Spleen (tissue), 11 donors: ENCODE data around the gene EXT2. TPM values are rescaled to one million over a fixed set of nuclear protein-coding genes. Genes with fewer than 3 reads are reported as not detected.

ENCODE experiments used
- DNase-seq: peaks from one replicate; pipeline ENCODE4 v3.0.0-alpha.2; 2020
- H3K27ac ChIP-seq, 8 donors: fragments of 200-600 bp; sonication (generic) in 7 of 8; 1 replicate in 4 of 8; 2 replicates in 4 of 8; pipeline versions ENCODE4 v1.5.0 to v1.8.0; 2016 to 2021; ENCODE audit warnings: inconsistent platforms in 4 of 8, mild to moderate bottlenecking in 4 of 8, moderate library complexity in 1 of 8
- H3K27me3 ChIP-seq, 7 donors: fragments of 200-600 bp; sonication (generic) in 6 of 7; replicated peaks in 1 of 7; 1 replicate in 4 of 7; 2 replicates in 3 of 7; pipeline versions ENCODE4 v1.5.0 to v1.8.0; 2016 to 2021; ENCODE audit warnings: inconsistent platforms in 3 of 7, mild to moderate bottlenecking in 1 of 7
- H3K36me3 ChIP-seq, 6 donors: fragments of 200-600 bp; sonication (generic) in 5 of 6; 1 replicate in 4 of 6; 2 replicates in 2 of 6; pipeline versions ENCODE4 v1.5.0 to v1.8.0; 2016 to 2021; ENCODE audit warnings: inconsistent platforms in 2 of 6
- H3K4me1 ChIP-seq, 6 donors: fragments of 200-600 bp; sonication (generic) in 5 of 6; 1 replicate in 3 of 6; 2 replicates in 3 of 6; pipeline versions ENCODE4 v1.5.0 to v1.8.0; 2016 to 2021; ENCODE audit warnings: inconsistent platforms in 3 of 6
- H3K4me3 ChIP-seq, 8 donors: fragments of 200-600 bp; sonication (generic) in 7 of 8; 1 replicate in 4 of 8; 2 replicates in 4 of 8; pipeline versions ENCODE4 v1.5.0 to v1.8.0; 2016 to 2021; ENCODE audit warnings: inconsistent platforms in 4 of 8, mild to moderate bottlenecking in 4 of 8, moderate library complexity in 2 of 8
- H3K9me3 ChIP-seq, 8 donors: fragments of 200-600 bp; sonication (generic) in 7 of 8; 1 replicate in 4 of 8; 2 replicates in 4 of 8; pipeline versions ENCODE4 v1.5.0 to v1.8.0; 2016 to 2021; ENCODE audit warnings: inconsistent platforms in 4 of 8
- POLR2A ChIP-seq, 3 donors: fragments of 450-650 bp; IDR thresholded peaks; one replicate each; pipeline ENCODE4 v1.5.1; 2017; ENCODE audit warnings: antibody characterized with exemption in 3 of 3, mild to moderate bottlenecking in 1 of 3
- POLR2AphosphoS5 ChIP-seq, 3 donors: sonication (generic); formaldehyde crosslinking; IDR thresholded peaks; one replicate each; pipeline ENCODE4 v1.5.1; 2017; ENCODE audit warnings: antibody characterized with exemption in 3 of 3
- WGBS, 5 donors: extraction: QIAGEN DNeasy Blood & Tissue Kit in 3 of 5; methylation state at CpG; one replicate each; pipeline versions ENCODE4 v1.1.5 to v1.1.7; 2013 to 2018; 5-methylcytosine and 5-hydroxymethylcytosine counted together
- intact Hi-C: fragments of 100-400 bp; cut with DNase I; formaldehyde crosslinking; loops from one replicate; pipeline ENCODE4 v1.15.0; 2023; ENCODE audit warnings: low total_unique reads
- polyA plus RNA-seq, 3 donors: library from polyadenylated mRNA; stranded (reverse); fragments of 200-250 nt; gene quantifications; one replicate each; pipeline ENCODE4 v1.2.1, GENCODE V29; 2013
- total RNA-seq, 7 donors: library from RNA; depleted of rRNA in 3 of 7; stranded (reverse); fragments of >200 nt in 3 of 7; fragmentation: NEBNext Ultra II Directional in 4 of 7; extraction: Animal tissue kit (Norgen Biotek cat#: 25700) in 4 of 7; gene quantifications; one replicate each; pipeline versions ENCODE4 v1.1.0 to v1.2.1, GENCODE V29; 2016 to 2021
- TF ChIP-seq, protein P1 (sequence below), 11 experiments: fragments of 200-600 bp in 7 of 11; fragments of 450-650 bp in 4 of 11; sonication (generic) in 4 of 11; IDR thresholded peaks in 8 of 11; conservative IDR thresholded peaks in 3 of 11; 1 replicate in 7 of 11; 2 replicates in 4 of 11; pipeline versions ENCODE4 v1.4.0 to v1.8.0; 2016 to 2021; ENCODE audit warnings: antibody characterized with exemption in 11 of 11, inconsistent platforms in 4 of 11, mild to moderate bottlenecking in 1 of 11
- donor health status: healthy with polysubstance abuse.
- donor health status: DM: no; HTN: no; CAD: no; lungs with moderate emphysema.
- donor health status: DM: no; HTN: no; CAD: no.
- donor health status: Bipolar disorder and iron deficiency.
- donor health status: healthy.
- donor health status: DM: no; HTN: no; CAD: no.
- donor health status: DM: yes; HTN: yes; CAD: no.

EXT2 gene
- total and polyA plus RNA-seq, 10 donors = 10.0 to 60.1 (median 41.3) TPM

DNA sequence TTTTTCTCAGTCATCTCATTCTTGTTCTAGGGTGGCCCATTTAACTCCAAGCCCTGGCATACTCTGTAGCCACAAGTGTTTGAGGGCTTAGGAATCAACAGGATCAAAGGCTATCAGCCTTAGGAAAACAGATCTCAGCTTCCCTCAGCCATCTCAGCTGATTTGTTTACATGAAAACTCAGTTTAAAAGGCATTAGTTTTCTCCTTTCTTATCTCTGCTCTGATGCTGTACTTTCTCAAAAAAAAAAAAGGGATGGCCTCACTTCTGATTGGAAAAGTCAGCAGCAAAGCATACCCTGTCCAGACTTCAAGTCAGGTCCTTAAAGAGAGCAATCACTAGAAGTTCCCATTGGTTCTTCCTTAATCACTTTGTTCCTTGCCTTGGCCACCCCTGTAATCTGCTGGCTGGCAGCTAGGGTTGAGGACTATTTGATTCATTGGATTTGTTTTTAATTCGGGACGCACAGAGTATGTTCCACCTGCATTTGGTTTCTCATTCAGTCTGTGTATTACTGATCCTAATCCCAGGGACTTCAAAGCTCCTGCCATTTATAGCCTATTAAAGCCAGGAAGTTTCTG lies 102.8 kb downstream of the EXT2 start:
- TF ChIP-seq POLR2A (IDR thresholded peaks at IDR 0.05) (no peak), POLR2AphosphoS5 (IDR thresholded peaks at IDR 0.05) (no peak)
- TF ChIP-seq, protein P1, sequence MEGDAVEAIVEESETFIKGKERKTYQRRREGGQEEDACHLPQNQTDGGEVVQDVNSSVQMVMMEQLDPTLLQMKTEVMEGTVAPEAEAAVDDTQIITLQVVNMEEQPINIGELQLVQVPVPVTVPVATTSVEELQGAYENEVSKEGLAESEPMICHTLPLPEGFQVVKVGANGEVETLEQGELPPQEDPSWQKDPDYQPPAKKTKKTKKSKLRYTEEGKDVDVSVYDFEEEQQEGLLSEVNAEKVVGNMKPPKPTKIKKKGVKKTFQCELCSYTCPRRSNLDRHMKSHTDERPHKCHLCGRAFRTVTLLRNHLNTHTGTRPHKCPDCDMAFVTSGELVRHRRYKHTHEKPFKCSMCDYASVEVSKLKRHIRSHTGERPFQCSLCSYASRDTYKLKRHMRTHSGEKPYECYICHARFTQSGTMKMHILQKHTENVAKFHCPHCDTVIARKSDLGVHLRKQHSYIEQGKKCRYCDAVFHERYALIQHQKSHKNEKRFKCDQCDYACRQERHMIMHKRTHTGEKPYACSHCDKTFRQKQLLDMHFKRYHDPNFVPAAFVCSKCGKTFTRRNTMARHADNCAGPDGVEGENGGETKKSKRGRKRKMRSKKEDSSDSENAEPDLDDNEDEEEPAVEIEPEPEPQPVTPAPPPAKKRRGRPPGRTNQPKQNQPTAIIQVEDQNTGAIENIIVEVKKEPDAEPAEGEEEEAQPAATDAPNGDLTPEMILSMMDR (IDR thresholded peaks at IDR 0.05 in 8 of 11, conservative IDR thresholded peaks at IDR 0.05 in 3 of 11) = no peak
- Histone ChIP-seq H3K36me3 (peaks cover 0 to 74% (median 11%) of the 10 kb centered on the region in 6 donors), H3K9me3 (peaks cover 0 to 7% (median 0%) of the 10 kb centered on the region in 8 donors), H3K27me3 (no peaks in the 10 kb centered on the region), H3K4me1 (no peaks in the 10 kb centered on the region), H3K27ac (no peak overlapping the region), H3K4me3 (no peak overlapping the region)
- DNase-seq = no peak
- intact Hi-C loops = no loop called here
- 73 to 91% (median 87%) methylated on average over 2 of the region's 2 CpGs for WGBS, 5 donors

DNA sequence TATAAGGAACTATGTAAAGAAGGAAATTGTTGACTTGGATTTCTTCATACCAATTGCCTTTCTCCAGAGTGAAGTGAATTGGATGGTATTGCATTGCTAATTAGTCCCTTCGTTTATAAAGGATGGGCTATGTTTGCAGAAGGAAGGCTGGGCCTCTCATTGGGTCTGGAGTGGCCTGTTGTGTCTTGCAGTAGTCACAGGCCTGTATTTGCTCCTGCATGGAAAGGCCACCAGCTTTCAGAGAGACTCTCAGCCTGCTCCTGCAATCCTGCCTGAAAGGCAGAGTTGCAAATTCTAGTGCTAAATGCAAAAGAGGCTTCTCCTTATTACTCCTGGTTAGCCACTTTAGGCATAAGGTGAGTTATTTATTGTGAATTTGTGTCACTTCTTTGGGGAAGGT lies 103.8 kb downstream of the EXT2 start:
- TF ChIP-seq POLR2A (IDR thresholded peaks at IDR 0.05) = no peak
- TF ChIP-seq POLR2AphosphoS5 (IDR thresholded peaks at IDR 0.05) = no peak
- TF ChIP-seq, protein P1 (IDR thresholded peaks at IDR 0.05 in 8 of 11, conservative IDR thresholded peaks at IDR 0.05 in 3 of 11) = no peak
- no peak for DNase-seq

DNA sequence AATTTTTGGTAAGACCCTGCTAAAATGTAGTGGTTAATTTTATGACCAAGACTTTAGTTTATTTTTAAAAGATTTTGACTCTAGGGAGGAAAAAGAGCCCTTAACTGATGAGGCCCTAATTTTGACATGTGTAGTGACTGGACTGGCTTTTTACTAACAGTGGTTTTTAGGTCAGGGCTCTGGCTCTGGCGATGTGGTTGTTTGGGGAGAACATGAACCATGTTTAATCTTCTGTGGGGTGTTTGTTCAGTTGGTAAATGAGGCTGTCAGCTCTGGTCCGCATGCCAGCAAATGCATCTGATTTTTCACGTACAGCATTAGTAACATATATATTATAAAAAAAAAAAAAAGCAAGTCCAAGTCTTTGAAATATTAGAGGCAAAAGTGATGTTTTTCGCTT lies 104.3 kb downstream of the EXT2 start:
- intact Hi-C loops = no loop called here
- no peak for TF ChIP-seq POLR2A (IDR thresholded peaks at IDR 0.05)
- TF ChIP-seq POLR2AphosphoS5 (IDR thresholded peaks at IDR 0.05) = no peak
- TF ChIP-seq, protein P1 (IDR thresholded peaks at IDR 0.05 in 8 of 11, conservative IDR thresholded peaks at IDR 0.05 in 3 of 11) = no peak
- Histone ChIP-seq H3K4me3 (no peak overlapping the region), H3K27ac (no peak overlapping the region), H3K9me3 (peaks cover 0 to 7% (median 0%) of the 10 kb centered on the region in 8 donors), H3K27me3 (no peaks in the 10 kb centered on the region), H3K4me1 (no peaks in the 10 kb centered on the region), H3K36me3 (peaks cover 0 to 85% (median 14%) of the 10 kb centered on the region in 6 donors)
- WGBS, 5 donors = 92 to 95% (median 95%) methylated on average over 4 of the region's 4 CpGs
- DNase-seq = no peak

More for the DNA sequence above, 103.8 kb downstream of the EXT2 start:
- Histone ChIP-seq H3K9me3 (peaks cover 0 to 7% (median 0%) of the 10 kb centered on the region in 8 donors), H3K4me3 (no peak overlapping the region), H3K27ac (no peak overlapping the region), H3K36me3 (peaks cover 0 to 85% (median 13%) of the 10 kb centered on the region in 6 donors), H3K27me3 (no peaks in the 10 kb centered on the region), H3K4me1 (no peaks in the 10 kb centered on the region)
- 62 to 85% (median 73%) methylated on average over 1 of the region's 1 CpG for WGBS, 5 donors
- intact Hi-C loops = no loop called here

DNA sequence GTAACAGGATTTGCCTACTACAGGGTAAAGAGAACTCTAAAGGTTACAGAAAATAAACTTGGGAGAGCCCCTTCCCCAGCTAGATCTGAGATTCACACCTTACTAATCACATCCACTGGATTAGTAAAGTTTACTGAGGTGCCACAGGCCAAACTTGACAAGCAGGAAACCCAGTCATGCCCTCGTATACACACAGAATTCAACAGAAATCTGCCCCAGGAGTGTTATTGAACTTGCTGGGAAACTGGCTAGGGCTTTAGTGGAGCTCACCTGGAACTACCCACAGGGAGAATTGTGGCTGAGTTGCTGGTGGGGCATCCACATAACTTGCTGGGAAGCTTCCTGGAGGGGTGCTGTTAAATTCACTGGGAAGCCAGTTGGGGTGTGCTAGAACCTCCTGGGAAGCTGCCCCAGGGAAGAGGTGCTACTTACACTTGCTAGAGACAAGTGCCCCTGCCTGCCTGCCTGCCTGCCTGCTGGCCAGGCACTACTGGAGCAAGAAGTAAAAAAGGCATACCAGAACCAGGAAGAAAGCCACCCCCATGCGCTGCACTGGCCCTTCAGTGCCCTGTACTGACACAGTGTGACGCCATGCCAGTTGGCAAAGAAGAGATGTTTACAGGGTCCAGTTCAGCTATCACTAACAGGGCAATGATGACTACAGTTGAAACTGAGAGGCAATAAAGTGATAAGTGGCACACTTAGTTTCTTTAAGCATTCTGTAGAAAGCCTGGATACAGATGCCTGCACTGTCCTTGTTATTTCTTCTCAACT lies 108.0 kb downstream of the EXT2 start:
- WGBS, 5 donors = 84 to 96% (median 92%) methylated on average over 3 of the region's 3 CpGs
- intact Hi-C loops = no loop called here
- Histone ChIP-seq H3K27ac (no peak overlapping the region), H3K27me3 (no peaks in the 10 kb centered on the region), H3K4me1 (no peaks in the 10 kb centered on the region), H3K4me3 (no peak overlapping the region), H3K9me3 (no peaks in the 10 kb centered on the region), H3K36me3 (peaks cover 0 to 90% (median 15%) of the 10 kb centered on the region in 6 donors)
- no peak for TF ChIP-seq POLR2AphosphoS5 (IDR thresholded peaks at IDR 0.05)
- no peak for TF ChIP-seq POLR2A (IDR thresholded peaks at IDR 0.05)
- TF ChIP-seq, protein P1 (IDR thresholded peaks at IDR 0.05 in 8 of 11, conservative IDR thresholded peaks at IDR 0.05 in 3 of 11) = no peak
- no peak for DNase-seq
